ENCODE results near the gene IL1RL2. TPM values are rescaled to one million over a fixed set of nuclear protein-coding genes. Genes with fewer than 3 reads are reported as not detected.

The IL1RL2 gene
- total RNA-seq, 4 donors from 2014 or later: 12.7 to 21.9 (median 18.5) TPM

- WGBS, 2 donors: 97 to 100% methylated on average over 1 of the region's 1 CpG
- no peak for DNase-seq (ENCODE audit: low spot score in 2 of 2)
- intact Hi-C loops (cut with DNase I; ENCODE audit: low total_unique reads): no loop called here
- no peak overlapping the region for H3K4me3 ChIP-seq (ENCODE audit: low read depth, poor library complexity, severe bottlenecking)
- no peak for TF ChIP-seq CTCF (IDR thresholded peaks at IDR 0.05)
- TF ChIP-seq POLR2A (IDR thresholded peaks at IDR 0.05): no peak
Observed at GRCh38 chr2:102191501-102191900, 4.7 kb downstream of the IL1RL2 start.

GRCh38 chr2:102193074-102193473, 6.3 kb downstream of the IL1RL2 start:
- no peak for DNase-seq (ENCODE audit: low spot score in 2 of 2)
- no peak for TF ChIP-seq CTCF (IDR thresholded peaks at IDR 0.05)
- TF ChIP-seq POLR2A (IDR thresholded peaks at IDR 0.05): no peak
- intact Hi-C loops (cut with DNase I; ENCODE audit: low total_unique reads): no loop called here
- WGBS, 2 donors: 49 to 69% methylated on average over 1 of the region's 1 CpG
- no peak overlapping the region for H3K4me3 ChIP-seq (ENCODE audit: low read depth, poor library complexity, severe bottlenecking)

GRCh38 chr2:102194609-102195268, 7.9 kb downstream of the IL1RL2 start:
- no peak for DNase-seq (ENCODE audit: low spot score in 2 of 2)
- TF ChIP-seq POLR2A (IDR thresholded peaks at IDR 0.05) (no peak), CTCF (IDR thresholded peaks at IDR 0.05) (no peak)
- WGBS, 2 donors: 78 to 87% methylated on average over 5 of the region's 5 CpGs
- no peak overlapping the region for H3K4me3 ChIP-seq (ENCODE audit: low read depth, poor library complexity, severe bottlenecking)
- intact Hi-C loops (cut with DNase I; ENCODE audit: low total_unique reads): no loop called here

DNA sequence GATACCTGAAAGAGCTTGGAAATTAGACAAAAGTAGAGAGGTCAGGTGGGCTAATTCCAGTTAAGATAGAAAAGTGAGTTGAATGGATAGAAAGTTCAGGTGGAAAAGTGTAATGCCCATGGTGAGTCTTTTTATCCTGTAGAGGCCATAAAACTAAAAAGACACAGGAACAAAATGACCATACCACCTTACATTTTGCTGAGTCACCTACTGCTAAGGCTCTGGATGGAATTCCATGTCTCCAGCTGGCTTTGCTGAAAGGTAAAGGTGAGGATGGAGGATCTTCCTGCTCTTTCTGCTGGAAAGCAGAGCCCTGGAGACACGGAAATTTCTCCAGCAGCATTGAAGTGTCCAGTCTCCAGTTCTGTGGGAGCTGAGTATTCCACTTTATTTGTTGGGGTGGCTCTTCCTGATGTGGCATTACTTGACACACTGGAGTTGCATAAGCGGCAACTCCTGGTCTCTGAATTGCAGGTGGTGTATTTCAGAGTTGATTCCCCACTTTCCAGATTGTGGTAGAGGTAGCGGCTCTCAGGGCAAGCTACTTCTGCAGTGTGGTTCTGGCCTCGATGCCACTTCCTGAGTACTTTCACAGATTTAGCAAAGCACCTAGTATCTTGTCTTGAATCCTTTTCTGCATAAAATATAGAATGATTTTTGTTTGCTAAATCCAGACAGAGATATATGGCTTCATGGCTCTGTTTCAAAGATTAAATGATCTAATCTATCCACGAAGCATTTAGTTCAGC, 10.7 kb downstream of the IL1RL2 start:
- 80 to 90% methylated on average over 5 of the region's 5 CpGs for WGBS, 2 donors
- intact Hi-C loops (cut with DNase I; ENCODE audit: low total_unique reads): no loop called here
- H3K4me3 ChIP-seq (ENCODE audit: low read depth, poor library complexity, severe bottlenecking): no peak overlapping the region
- TF ChIP-seq CTCF (IDR thresholded peaks at IDR 0.05): no peak
- no peak for TF ChIP-seq POLR2A (IDR thresholded peaks at IDR 0.05)
- DNase-seq (ENCODE audit: low spot score in 2 of 2): no peak

GRCh38 chr2:102200539-102200938, 13.7 kb downstream of the IL1RL2 start:
- DNase-seq (ENCODE audit: low spot score in 2 of 2): no peak
- WGBS, 2 donors: 100% methylated on average over 1 of the region's 1 CpG
- intact Hi-C loops (cut with DNase I; ENCODE audit: low total_unique reads): no loop called here
- no peak for TF ChIP-seq CTCF (IDR thresholded peaks at IDR 0.05)
- TF ChIP-seq POLR2A (IDR thresholded peaks at IDR 0.05): no peak
- no peak overlapping the region for H3K4me3 ChIP-seq (ENCODE audit: low read depth, poor library complexity, severe bottlenecking)

All from lower leg skin (tissue), 4 donors.